ENCODE measurements around the gene RECK. TPM values are rescaled to one million over a fixed set of nuclear protein-coding genes. Genes with fewer than 3 reads are reported as not detected.
A peak's percentile ranks its signal among the peaks of the same experiment; 100 is the strongest.

Gene RECK
- total and polyA plus RNA-seq, 8 donors = 18.5 to 23.7 (median 22.6) TPM

GRCh38 chr9:36132086-36132485 lies 95.4 kb downstream of the RECK start:
- ATAC-seq (no peak), DNase-seq (no peak)
- Histone ChIP-seq H3K4me3 (no peak overlapping the region), H3K36me3 (no peaks in the 10 kb centered on the region), H3K9me3 (no peaks in the 10 kb centered on the region), H3K27me3 (peaks cover 0 to 8% of the 10 kb centered on the region in 2 donors), H3K27ac (no peak overlapping the region), H3K4me1 (peaks cover 2 to 40% of the 10 kb centered on the region in 2 donors)
- intact Hi-C loops (cut with DNase I) = no loop called here
- TF ChIP-seq CTCF (IDR thresholded peaks at IDR 0.05) = no peak

- no peak for TF ChIP-seq CTCF (IDR thresholded peaks at IDR 0.05)
- DNase-seq (no peak), ATAC-seq (no peak)
- no peak overlapping the region for H3K4me3 ChIP-seq
- no peaks in the 10 kb centered on the region for H3K36me3 ChIP-seq
- no peaks in the 10 kb centered on the region for H3K9me3 ChIP-seq
- H3K27ac ChIP-seq = no peak overlapping the region
- H3K27me3 ChIP-seq = peaks cover 0 to 13% of the 10 kb centered on the region in 2 donors
- peaks cover 9 to 42% of the 10 kb centered on the region in 2 donors for H3K4me1 ChIP-seq
- intact Hi-C loops (cut with DNase I) = no loop called here
Observed at GRCh38 chr9:36134761-36135505, 98.2 kb downstream of the RECK start.

GRCh38 chr9:36135741-36136271 lies 99.1 kb downstream of the RECK start:
- Histone ChIP-seq H3K27me3 (peaks cover 0 to 13% of the 10 kb centered on the region in 2 donors), H3K4me1 (peaks cover 9 to 51% of the 10 kb centered on the region in 2 donors), H3K9me3 (no peaks in the 10 kb centered on the region), H3K36me3 (no peaks in the 10 kb centered on the region), H3K4me3 (peak overlapping the region; percentile 58 to 71), H3K27ac (peak overlapping the region in 1 of 2 donors; percentile 80)
- DNase-seq (no peak), ATAC-seq (no peak)
- intact Hi-C loops (cut with DNase I) = no loop called here
- no peak for TF ChIP-seq CTCF (IDR thresholded peaks at IDR 0.05)

- peaks cover 0 to 13% of the 10 kb centered on the region in 2 donors for H3K27me3 ChIP-seq
- no peaks in the 10 kb centered on the region for H3K9me3 ChIP-seq
- H3K27ac ChIP-seq = peak within 1 kb of the TSS; percentile 75 to 80
- intact Hi-C loops (cut with DNase I) = no loop called here
- TF ChIP-seq CTCF (IDR thresholded peaks at IDR 0.05) = peak in 1 of 2 donors; percentile 46
- peaks cover 9 to 57% of the 10 kb centered on the region in 2 donors for H3K4me1 ChIP-seq
- peak within 1 kb of the TSS; percentile 58 to 71 for H3K4me3 ChIP-seq
- DNase-seq (peak; percentile 63 to 98 (median 80)), ATAC-seq (peak; percentile 97)
- H3K36me3 ChIP-seq = no peaks in the 10 kb centered on the region
Observed at GRCh38 chr9:36136272-36136893, 99.7 kb downstream of the RECK start, which contains the start of gene GLIPR2. GLIPR2 (plus strand) TSS chr9:36136733; CDS start chr9:36136779, 46 bp downstream.

GRCh38 chr9:36136894-36137391 lies 100.2 kb downstream of the RECK start:
- intact Hi-C loops (cut with DNase I) = no loop called here

More at GRCh38 chr9:36136894-36137391, 100.2 kb downstream of the RECK start:
- peak overlapping the region; percentile 58 to 71 for H3K4me3 ChIP-seq
- no peaks in the 10 kb centered on the region for H3K9me3 ChIP-seq
- DNase-seq = peak in 1 of 4 donors; percentile 35
- H3K36me3 ChIP-seq = peaks cover 0 to 2% of the 10 kb centered on the region in 2 donors
- H3K27ac ChIP-seq = peak overlapping the region; percentile 75 to 80
- TF ChIP-seq CTCF (IDR thresholded peaks at IDR 0.05) = no peak
- peaks cover 0 to 13% of the 10 kb centered on the region in 2 donors for H3K27me3 ChIP-seq
- peak; percentile 16 for ATAC-seq
- H3K4me1 ChIP-seq = peaks cover 9 to 62% of the 10 kb centered on the region in 2 donors

Data from left lung (tissue), 10 donors.